Psoas muscle (tissue), 8 donors: ENCODE results near the gene HOATZ. TPM values are rescaled to one million over a fixed set of nuclear protein-coding genes. Genes with fewer than 3 reads are reported as not detected.

Experiments used
- ATAC-seq, 4 donors: fragments of 200-7000 bp; cut with Tn5 transposase; one replicate each; pipeline ENCODE4 v1.9.1; 2020; ENCODE audit warnings: moderate library complexity in 3 of 4, mild to moderate bottlenecking in 2 of 4
- DNase-seq, 2 donors: peaks; one replicate each; pipeline ENCODE4 v3.0.0-alpha.2; 2020
- H3K27ac ChIP-seq: fragments of 200-600 bp; one replicate; pipeline ENCODE4 v1.8.0; 2022
- H3K27me3 ChIP-seq, 3 donors: fragments of 200-600 bp in 1 of 3; one replicate each; pipeline versions ENCODE4 v1.6.1 to v1.8.0; 2013 to 2022; ENCODE audit warnings: low read length in 2 of 3, mild to moderate bottlenecking in 2 of 3, moderate library complexity in 1 of 3; ENCODE audit not compliant: insufficient read depth in 3 of 3
- H3K36me3 ChIP-seq, 2 donors: fragments of 200-600 bp in 1 of 2; one replicate each; pipeline versions ENCODE4 v1.6.1 to v1.8.0; 2013 to 2022; ENCODE audit warnings: low read depth in 1 of 2, mild to moderate bottlenecking in 1 of 2, moderate library complexity in 1 of 2; ENCODE audit not compliant: insufficient read depth in 1 of 2
- H3K4me1 ChIP-seq: fragments of 200-600 bp; one replicate; pipeline ENCODE4 v1.8.0; 2022
- H3K4me3 ChIP-seq: fragments of 200-600 bp; one replicate; pipeline ENCODE4 v1.8.0; 2022; ENCODE audit warnings: mild to moderate bottlenecking
- H3K9me3 ChIP-seq: fragments of 200-600 bp; one replicate; pipeline ENCODE4 v1.8.0; 2022
- WGBS, 3 donors: extraction: QIAGEN DNeasy Blood & Tissue Kit; methylation state at CpG; one replicate each; pipeline versions ENCODE4 v1.1.6 to v1.1.7; 2013; 5-methylcytosine and 5-hydroxymethylcytosine counted together
- intact Hi-C, 2 donors: fragments of 100-400 bp; cut with DNase I; formaldehyde crosslinking; loops; one replicate each; pipeline versions ENCODE4 v1.11.0 to v1.14.2; 2022
- polyA plus RNA-seq, 3 donors: library from polyadenylated mRNA; stranded (reverse); fragments of 200-250 nt; gene quantifications; one replicate each; pipeline ENCODE4 v1.2.3, GENCODE V29; 2013
- total RNA-seq, 4 donors: library from RNA; stranded (reverse); fragmentation: NEBNext Ultra II Directional in 2 of 4; extraction: Animal tissue kit (Norgen Biotek cat#: 25700) in 2 of 4; gene quantifications; one replicate each; pipeline versions ENCODE4 v1.2.1 to v1.2.4, GENCODE V29; 2021 to 2023
- TF ChIP-seq, protein P1 (sequence below): fragments of 200-600 bp; IDR thresholded peaks from one replicate; pipeline ENCODE4 v1.8.0; 2022; ENCODE audit warnings: antibody characterized with exemption
- donor health status: healthy with polysubstance abuse.
- donor health status: DM: no; HTN: no; CAD: no; lungs with moderate emphysema.
- donor health status: Bipolar disorder and iron deficiency.
- donor health status: healthy.
- donor health status: DM: yes; HTN: yes; CAD: no.
- donor health status: DM: no; HTN: no; CAD: no.
- donor health status: DM: no; HTN: no; CAD: no.
- donor health status: DM: yes; HTN: yes; CAD: no.

Gene HOATZ
- total and polyA plus RNA-seq, 7 donors = not detected

DNA sequence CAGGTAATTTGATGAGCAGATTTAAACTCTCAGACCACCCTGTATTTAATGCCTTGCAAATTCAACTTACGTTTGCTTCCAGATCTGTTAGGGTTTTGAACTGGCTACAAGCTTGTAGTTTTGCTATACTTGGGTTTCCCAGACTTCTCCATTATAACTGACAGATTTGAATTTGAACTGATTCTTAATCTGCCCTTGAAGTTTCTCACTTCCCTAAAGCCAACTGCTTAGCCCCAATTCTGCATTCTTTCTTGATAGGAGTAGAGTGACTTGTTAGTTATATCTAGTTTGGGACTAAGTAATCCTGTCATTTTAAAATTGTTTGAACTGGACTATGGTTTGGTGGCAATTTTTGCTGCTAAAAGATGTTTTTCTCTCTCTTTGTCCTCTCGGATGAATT is 35.7 kb downstream of the HOATZ start:
- peaks cover 4 to 15% of the 10 kb centered on the region in 2 donors for H3K36me3 ChIP-seq
- H3K27me3 ChIP-seq = no peaks in the 10 kb centered on the region
- 61 to 75% (median 71%) methylated on average over 2 of the region's 2 CpGs for WGBS, 3 donors
- TF ChIP-seq, protein P1, sequence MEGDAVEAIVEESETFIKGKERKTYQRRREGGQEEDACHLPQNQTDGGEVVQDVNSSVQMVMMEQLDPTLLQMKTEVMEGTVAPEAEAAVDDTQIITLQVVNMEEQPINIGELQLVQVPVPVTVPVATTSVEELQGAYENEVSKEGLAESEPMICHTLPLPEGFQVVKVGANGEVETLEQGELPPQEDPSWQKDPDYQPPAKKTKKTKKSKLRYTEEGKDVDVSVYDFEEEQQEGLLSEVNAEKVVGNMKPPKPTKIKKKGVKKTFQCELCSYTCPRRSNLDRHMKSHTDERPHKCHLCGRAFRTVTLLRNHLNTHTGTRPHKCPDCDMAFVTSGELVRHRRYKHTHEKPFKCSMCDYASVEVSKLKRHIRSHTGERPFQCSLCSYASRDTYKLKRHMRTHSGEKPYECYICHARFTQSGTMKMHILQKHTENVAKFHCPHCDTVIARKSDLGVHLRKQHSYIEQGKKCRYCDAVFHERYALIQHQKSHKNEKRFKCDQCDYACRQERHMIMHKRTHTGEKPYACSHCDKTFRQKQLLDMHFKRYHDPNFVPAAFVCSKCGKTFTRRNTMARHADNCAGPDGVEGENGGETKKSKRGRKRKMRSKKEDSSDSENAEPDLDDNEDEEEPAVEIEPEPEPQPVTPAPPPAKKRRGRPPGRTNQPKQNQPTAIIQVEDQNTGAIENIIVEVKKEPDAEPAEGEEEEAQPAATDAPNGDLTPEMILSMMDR = no peak
- no peak for ATAC-seq
- H3K9me3 ChIP-seq = no peaks in the 10 kb centered on the region
- no peak overlapping the region for H3K4me3 ChIP-seq
- H3K27ac ChIP-seq = no peak overlapping the region
- no peak for DNase-seq
- peaks cover 16% of the 10 kb centered on the region for H3K4me1 ChIP-seq
- intact Hi-C loops = no loop called here

DNA sequence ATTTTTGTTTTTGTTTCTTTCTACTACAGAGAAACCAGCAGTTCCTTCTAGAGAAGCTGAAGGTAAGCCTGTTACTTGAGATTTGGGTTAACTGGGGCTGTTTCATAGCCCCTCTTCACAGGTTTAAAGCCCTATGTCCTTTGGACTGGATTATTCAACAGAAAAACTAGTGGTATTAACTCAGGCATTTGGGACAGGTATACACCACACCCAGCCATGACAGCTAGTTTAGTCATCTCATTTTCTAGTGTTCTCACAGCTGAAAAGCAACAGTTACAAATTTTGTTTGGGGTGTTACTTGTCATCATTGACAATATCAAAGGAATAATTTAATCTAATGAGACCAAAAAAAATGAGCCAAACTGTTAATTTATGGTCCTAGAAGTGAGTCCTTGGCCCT is 40.0 kb downstream of the HOATZ start:
- no peaks in the 10 kb centered on the region for H3K9me3 ChIP-seq
- DNase-seq = no peak
- intact Hi-C loops = no loop called here
- no peak overlapping the region for H3K4me3 ChIP-seq
- ATAC-seq = no peak
- peaks cover 0 to 7% of the 10 kb centered on the region in 2 donors for H3K36me3 ChIP-seq
- TF ChIP-seq, protein P1 = no peak
- no peak overlapping the region for H3K27ac ChIP-seq
- H3K4me1 ChIP-seq = peaks cover 3% of the 10 kb centered on the region
- H3K27me3 ChIP-seq = no peaks in the 10 kb centered on the region

DNA sequence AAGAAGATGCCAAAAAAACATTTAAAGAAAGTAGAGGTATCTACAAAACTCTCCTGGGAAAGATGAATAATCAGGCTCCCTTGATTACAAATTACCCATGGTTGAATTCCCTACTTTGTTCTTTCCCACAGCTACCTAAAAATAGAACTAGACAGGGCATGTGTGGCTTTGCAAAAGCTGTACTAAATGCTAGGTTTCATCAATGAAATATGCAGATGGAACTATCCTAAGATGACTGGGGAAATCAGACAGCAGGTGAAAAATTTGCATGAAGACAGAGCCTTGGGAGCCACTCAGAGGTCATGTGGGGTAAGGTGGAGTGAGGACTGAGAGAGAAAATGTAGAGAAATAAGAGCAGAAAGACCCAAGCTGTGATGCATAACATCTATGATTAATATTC is 40.7 kb downstream of the HOATZ start:
- H3K4me1 ChIP-seq = no peaks in the 10 kb centered on the region
- no peak for ATAC-seq
- no peaks in the 10 kb centered on the region for H3K27me3 ChIP-seq
- peaks cover 0 to 7% of the 10 kb centered on the region in 2 donors for H3K36me3 ChIP-seq
- no peak overlapping the region for H3K27ac ChIP-seq
- DNase-seq = no peak
- intact Hi-C loops = no loop called here
- TF ChIP-seq, protein P1 = no peak
- no peaks in the 10 kb centered on the region for H3K9me3 ChIP-seq
- no peak overlapping the region for H3K4me3 ChIP-seq

DNA sequence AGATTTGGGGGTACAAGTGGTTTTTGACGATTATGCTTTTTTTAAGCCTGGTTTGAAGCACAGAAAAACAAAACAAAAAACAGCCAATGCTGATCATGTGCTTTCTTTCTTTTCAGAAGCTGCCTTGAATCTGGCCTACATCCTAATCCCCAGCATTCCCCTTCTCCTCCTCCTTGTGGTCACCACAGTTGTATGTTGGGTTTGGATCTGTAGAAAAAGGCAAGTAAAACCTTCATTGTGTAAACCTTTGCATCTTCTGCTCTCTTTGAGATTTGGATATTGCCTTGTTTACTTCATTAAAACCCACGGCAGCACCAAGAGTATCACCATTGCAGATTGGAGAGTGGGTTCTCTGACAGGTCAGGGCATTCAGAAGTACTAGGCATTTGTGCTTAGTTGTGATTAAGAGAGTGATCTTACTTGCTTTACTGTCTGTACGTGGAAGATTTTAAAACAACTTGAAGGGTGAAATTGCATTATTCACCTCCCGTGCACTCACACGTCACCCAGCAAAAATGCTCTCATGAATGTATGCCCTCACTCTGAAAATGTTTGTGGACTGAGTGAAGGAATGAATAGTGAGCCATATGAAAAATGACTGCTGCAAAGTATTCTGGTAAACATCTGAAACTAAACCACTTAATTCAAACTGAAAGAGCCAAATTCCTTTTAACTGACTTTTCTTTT is 43.0 kb downstream of the HOATZ start:
- intact Hi-C loops = loop anchor here in 1 of 2 donors (1.0 kb wide), 1 partner anchor 44 kb away; no protein-coding TSS in a partner anchor
- ATAC-seq (no peak), DNase-seq (no peak)
- TF ChIP-seq, protein P1 = no peak
- H3K4me3 ChIP-seq = no peak overlapping the region
- H3K9me3 ChIP-seq = no peaks in the 10 kb centered on the region
- H3K27ac ChIP-seq = no peak overlapping the region
- H3K27me3 ChIP-seq = no peaks in the 10 kb centered on the region
- 73 to 87% (median 81%) methylated on average over 5 of the region's 5 CpGs for WGBS, 3 donors
- peaks cover 8% of the 10 kb centered on the region for H3K4me1 ChIP-seq
- H3K36me3 ChIP-seq = peaks cover 3 to 7% of the 10 kb centered on the region in 2 donors
